HEK293 (cell line): Measurements from ENCODE around the gene CNTN4.

Experiments used
- CTCF ChIA-PET: fragments of 350-600 bp; formaldehyde crosslinking; extraction: SDS; loops from one replicate; lab custom pipeline; 2021; ENCODE audit warnings: antibody characterized with exemption; lab: Yijun Ruan, JAX
- POLR2A ChIA-PET: fragments of 300-600 bp; formaldehyde crosslinking; extraction: SDS; loops from one replicate; lab custom pipeline; 2020; ENCODE audit warnings: antibody characterized with exemption, inconsistent platforms; lab: Yijun Ruan, JAX
- H3K27ac ChIP-seq: fragments of 200-500 bp; sonication (Bioruptor generic); 2 replicates; pipeline ENCODE4 v1.5.1; 2014; ENCODE audit warnings: low read depth, low read length, control low read depth, inconsistent platforms; ENCODE audit errors: extremely low read depth
- H3K36me3 ChIP-seq, 2 experiments: fragments of 200-500 bp in 1 of 2; sonication (Bioruptor generic) in 1 of 2; 1 replicate in 1 of 2; 2 replicates in 1 of 2; pipeline ENCODE4 v1.5.1; 2014 to 2017; ENCODE audit warnings: inconsistent platforms in 2 of 2, low read length in 2 of 2; ENCODE audit not compliant: control insufficient read depth in 2 of 2, insufficient read depth in 1 of 2
- H3K4me1 ChIP-seq: fragments of 200-500 bp; sonication (Bioruptor generic); 2 replicates; pipeline ENCODE4 v1.5.1; 2014; ENCODE audit warnings: mild to moderate bottlenecking, low read length, inconsistent platforms; ENCODE audit not compliant: control insufficient read depth, insufficient read depth
- H3K4me3 ChIP-seq: 2 replicates; pipeline ENCODE4 v1.5.1; 2011; ENCODE audit warnings: low read depth, mild to moderate bottlenecking, control low read depth, low read length, moderate library complexity
- H3K9me3 ChIP-seq: fragments of 200-500 bp; sonication (Bioruptor generic); 2 replicates; pipeline ENCODE4 v1.5.1; 2014; ENCODE audit warnings: low read depth, low read length, inconsistent platforms; ENCODE audit not compliant: control insufficient read depth, insufficient read depth
- HIC1 ChIP-seq: fragments of 450-650 bp; formaldehyde crosslinking; IDR thresholded peaks from 2 replicates; pipeline ENCODE4 v1.5.1; 2016; ENCODE audit warnings: missing biosample characterization, missing genetic modification characterization
- PRDM4 ChIP-seq: fragments of 450-650 bp; formaldehyde crosslinking; IDR thresholded peaks from 2 replicates; pipeline ENCODE4 v1.5.1; 2017; ENCODE audit warnings: missing biosample characterization, missing genetic modification characterization
- SCRT2 ChIP-seq: fragments of 450-650 bp; formaldehyde crosslinking; IDR thresholded peaks from 2 replicates; pipeline ENCODE4 v1.5.1; 2016; ENCODE audit warnings: missing biosample characterization, missing genetic modification characterization
- ZBTB48 ChIP-seq: fragments of 450-650 bp; formaldehyde crosslinking; IDR thresholded peaks from 2 replicates; pipeline ENCODE4 v1.5.1; 2016; ENCODE audit warnings: missing biosample characterization, missing genetic modification characterization
- ZNF341 ChIP-seq: fragments of 450-650 bp; formaldehyde crosslinking; IDR thresholded peaks from 2 replicates; pipeline ENCODE4; 2016; ENCODE audit warnings: low read depth, missing biosample characterization, missing genetic modification characterization
- ZNF518A ChIP-seq: fragments of 450-650 bp; formaldehyde crosslinking; conservative IDR thresholded peaks from 2 replicates; pipeline ENCODE4 v1.5.1; 2016; ENCODE audit warnings: low read depth, missing biosample characterization, missing genetic modification characterization
- ZNF560 ChIP-seq: fragments of 450-650 bp; formaldehyde crosslinking; IDR thresholded peaks from 2 replicates; pipeline ENCODE4 v1.5.1; 2017; ENCODE audit warnings: missing biosample characterization, missing genetic modification characterization, borderline replicate concordance
- ZNF571 ChIP-seq: fragments of 450-650 bp; formaldehyde crosslinking; IDR thresholded peaks from 2 replicates; pipeline ENCODE4 v1.5.0; 2017; ENCODE audit warnings: missing biosample characterization, missing genetic modification characterization
- ZNF600 ChIP-seq: fragments of 450-650 bp; formaldehyde crosslinking; IDR thresholded peaks from 2 replicates; pipeline ENCODE4 v1.5.1; 2016; ENCODE audit warnings: missing biosample characterization, missing genetic modification characterization
- ZNF623 ChIP-seq: fragments of 450-650 bp; formaldehyde crosslinking; IDR thresholded peaks from 2 replicates; pipeline ENCODE4 v1.5.1; 2016; ENCODE audit warnings: missing biosample characterization, missing genetic modification characterization
- ZNF654 ChIP-seq: fragments of 450-650 bp; formaldehyde crosslinking; IDR thresholded peaks from 2 replicates; pipeline ENCODE4 v1.5.1; 2016; ENCODE audit warnings: low read depth, missing biosample characterization, missing genetic modification characterization
- ZNF660 ChIP-seq: fragments of 450-650 bp; IDR thresholded peaks from 2 replicates; pipeline ENCODE4 v1.5.1; 2018; ENCODE audit warnings: missing biosample characterization, mild to moderate bottlenecking, missing genetic modification characterization
- ZNF777 ChIP-seq: fragments of 450-650 bp; formaldehyde crosslinking; IDR thresholded peaks from 2 replicates; pipeline ENCODE4 v1.5.1; 2017; ENCODE audit warnings: missing biosample characterization, missing genetic modification characterization, borderline replicate concordance
- ZNF785 ChIP-seq: fragments of 450-650 bp; formaldehyde crosslinking; IDR thresholded peaks from 2 replicates; pipeline ENCODE4 v1.5.1; 2016; ENCODE audit warnings: missing biosample characterization, missing genetic modification characterization
- ZNF843 ChIP-seq: fragments of 450-650 bp; formaldehyde crosslinking; IDR thresholded peaks from 2 replicates; pipeline ENCODE4 v1.5.1; 2016; ENCODE audit warnings: missing biosample characterization, missing genetic modification characterization
- ZSCAN30 ChIP-seq: fragments of 450-650 bp; IDR thresholded peaks from 2 replicates; pipeline ENCODE4 v1.5.1; 2018; ENCODE audit warnings: missing biosample characterization, mild to moderate bottlenecking, missing genetic modification characterization, moderate library complexity
- TF ChIP-seq, protein P1 (sequence below): fragments of 450-650 bp; formaldehyde crosslinking; IDR thresholded peaks from 2 replicates; pipeline ENCODE4 v1.5.1; 2016; ENCODE audit warnings: missing biosample characterization, missing genetic modification characterization
- TF ChIP-seq, protein P2 (sequence below): fragments of 450-650 bp; formaldehyde crosslinking; IDR thresholded peaks from 2 replicates; pipeline ENCODE4 v1.5.1; 2016; ENCODE audit warnings: missing biosample characterization, missing genetic modification characterization, borderline replicate concordance

The CNTN4 gene

DNA sequence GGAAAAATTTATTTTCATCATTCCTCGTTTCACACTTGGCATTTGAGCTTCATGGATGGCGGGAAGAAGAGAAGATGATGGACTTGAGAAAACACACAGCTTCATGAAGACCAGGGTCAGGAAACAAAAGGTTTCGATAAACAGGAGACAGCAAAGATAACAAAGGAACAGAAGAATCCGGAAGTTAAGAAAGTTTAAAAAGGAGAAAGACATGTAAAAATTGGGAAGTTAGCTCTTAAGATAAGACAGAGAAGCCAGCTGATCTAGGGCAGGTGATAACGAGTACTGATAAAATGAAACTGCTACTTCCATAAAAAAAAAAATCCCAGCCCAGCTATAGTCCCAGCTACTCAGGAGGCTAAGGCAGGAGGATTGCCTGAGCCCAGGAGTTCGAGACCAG is 987.6 kb downstream of the CNTN4 start:
- H3K36me3 ChIP-seq: no peaks in the 10 kb centered on the region
- H3K4me1 ChIP-seq: no peaks in the 10 kb centered on the region
- ChIA-PET CTCF (interaction anchor here (0.6 kb wide), 1 partner anchor 1813 kb away, joined by 3 read pairs; no protein-coding TSS in a partner anchor), POLR2A (no interaction called here)
- no peaks in the 10 kb centered on the region for H3K9me3 ChIP-seq
- TF ChIP-seq, protein P1, sequence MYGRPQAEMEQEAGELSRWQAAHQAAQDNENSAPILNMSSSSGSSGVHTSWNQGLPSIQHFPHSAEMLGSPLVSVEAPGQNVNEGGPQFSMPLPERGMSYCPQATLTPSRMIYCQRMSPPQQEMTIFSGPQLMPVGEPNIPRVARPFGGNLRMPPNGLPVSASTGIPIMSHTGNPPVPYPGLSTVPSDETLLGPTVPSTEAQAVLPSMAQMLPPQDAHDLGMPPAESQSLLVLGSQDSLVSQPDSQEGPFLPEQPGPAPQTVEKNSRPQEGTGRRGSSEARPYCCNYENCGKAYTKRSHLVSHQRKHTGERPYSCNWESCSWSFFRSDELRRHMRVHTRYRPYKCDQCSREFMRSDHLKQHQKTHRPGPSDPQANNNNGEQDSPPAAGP (tag by site-specific recombination): no peak
- TF ChIP-seq ZNF518A (no peak), ZNF623 (no peak), ZNF660 (tag by site-specific recombination) (no peak), ZNF777 (no peak), ZNF560 (tag by site-specific recombination) (no peak), ZNF785 (tag by site-specific recombination) (no peak), ZNF571 (tag by site-specific recombination) (no peak), ZNF654 (no peak), HIC1 (tag by site-specific recombination) (no peak), ZSCAN30 (tag by site-specific recombination) (no peak), ZNF341 (tag by site-specific recombination) (no peak), ZNF600 (tag by site-specific recombination) (no peak)
- H3K27ac ChIP-seq: no peak overlapping the region
- no peak overlapping the region for H3K4me3 ChIP-seq

- ChIA-PET POLR2A (interaction anchor here (0.5 kb wide), 1 partner anchor 17 kb away, joined by 6 read pairs; no protein-coding TSS in a partner anchor), CTCF (no interaction called here)
- H3K4me1 ChIP-seq: no peaks in the 10 kb centered on the region
- no peak overlapping the region for H3K27ac ChIP-seq
- no peaks in the 10 kb centered on the region for H3K9me3 ChIP-seq
- no peak overlapping the region for H3K4me3 ChIP-seq
- no peaks in the 10 kb centered on the region for H3K36me3 ChIP-seq
- TF ChIP-seq, protein P2, sequence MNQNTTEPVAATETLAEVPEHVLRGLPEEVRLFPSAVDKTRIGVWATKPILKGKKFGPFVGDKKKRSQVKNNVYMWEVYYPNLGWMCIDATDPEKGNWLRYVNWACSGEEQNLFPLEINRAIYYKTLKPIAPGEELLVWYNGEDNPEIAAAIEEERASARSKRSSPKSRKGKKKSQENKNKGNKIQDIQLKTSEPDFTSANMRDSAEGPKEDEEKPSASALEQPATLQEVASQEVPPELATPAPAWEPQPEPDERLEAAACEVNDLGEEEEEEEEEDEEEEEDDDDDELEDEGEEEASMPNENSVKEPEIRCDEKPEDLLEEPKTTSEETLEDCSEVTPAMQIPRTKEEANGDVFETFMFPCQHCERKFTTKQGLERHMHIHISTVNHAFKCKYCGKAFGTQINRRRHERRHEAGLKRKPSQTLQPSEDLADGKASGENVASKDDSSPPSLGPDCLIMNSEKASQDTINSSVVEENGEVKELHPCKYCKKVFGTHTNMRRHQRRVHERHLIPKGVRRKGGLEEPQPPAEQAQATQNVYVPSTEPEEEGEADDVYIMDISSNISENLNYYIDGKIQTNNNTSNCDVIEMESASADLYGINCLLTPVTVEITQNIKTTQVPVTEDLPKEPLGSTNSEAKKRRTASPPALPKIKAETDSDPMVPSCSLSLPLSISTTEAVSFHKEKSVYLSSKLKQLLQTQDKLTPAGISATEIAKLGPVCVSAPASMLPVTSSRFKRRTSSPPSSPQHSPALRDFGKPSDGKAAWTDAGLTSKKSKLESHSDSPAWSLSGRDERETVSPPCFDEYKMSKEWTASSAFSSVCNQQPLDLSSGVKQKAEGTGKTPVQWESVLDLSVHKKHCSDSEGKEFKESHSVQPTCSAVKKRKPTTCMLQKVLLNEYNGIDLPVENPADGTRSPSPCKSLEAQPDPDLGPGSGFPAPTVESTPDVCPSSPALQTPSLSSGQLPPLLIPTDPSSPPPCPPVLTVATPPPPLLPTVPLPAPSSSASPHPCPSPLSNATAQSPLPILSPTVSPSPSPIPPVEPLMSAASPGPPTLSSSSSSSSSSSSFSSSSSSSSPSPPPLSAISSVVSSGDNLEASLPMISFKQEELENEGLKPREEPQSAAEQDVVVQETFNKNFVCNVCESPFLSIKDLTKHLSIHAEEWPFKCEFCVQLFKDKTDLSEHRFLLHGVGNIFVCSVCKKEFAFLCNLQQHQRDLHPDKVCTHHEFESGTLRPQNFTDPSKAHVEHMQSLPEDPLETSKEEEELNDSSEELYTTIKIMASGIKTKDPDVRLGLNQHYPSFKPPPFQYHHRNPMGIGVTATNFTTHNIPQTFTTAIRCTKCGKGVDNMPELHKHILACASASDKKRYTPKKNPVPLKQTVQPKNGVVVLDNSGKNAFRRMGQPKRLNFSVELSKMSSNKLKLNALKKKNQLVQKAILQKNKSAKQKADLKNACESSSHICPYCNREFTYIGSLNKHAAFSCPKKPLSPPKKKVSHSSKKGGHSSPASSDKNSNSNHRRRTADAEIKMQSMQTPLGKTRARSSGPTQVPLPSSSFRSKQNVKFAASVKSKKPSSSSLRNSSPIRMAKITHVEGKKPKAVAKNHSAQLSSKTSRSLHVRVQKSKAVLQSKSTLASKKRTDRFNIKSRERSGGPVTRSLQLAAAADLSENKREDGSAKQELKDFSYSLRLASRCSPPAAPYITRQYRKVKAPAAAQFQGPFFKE (tag by site-specific recombination): no peak
- TF ChIP-seq SCRT2 (no peak), ZNF843 (tag by site-specific recombination) (no peak), ZBTB48 (tag by site-specific recombination) (no peak), PRDM4 (tag by site-specific recombination) (no peak)
Measured at GRCh38 chr3:3087279-3087678, 988.6 kb downstream of the CNTN4 start.
